GM12872 (cell line): Measurements from ENCODE around the gene NFATC1.

Experiments
- CTCF ChIP-seq: IDR thresholded peaks from 3 replicates; pipeline ENCODE4 v1.5.1; 2011; ENCODE audit warnings: low read depth, mild to moderate bottlenecking, low read length, moderate library complexity; ENCODE audit not compliant: insufficient read depth

Gene NFATC1

GRCh38 chr18:79424008-79424565 is 28.4 kb downstream of the NFATC1 start:
- no peak for TF ChIP-seq CTCF

- no peak for TF ChIP-seq CTCF
Observed at GRCh38 chr18:79424880-79425568, 29.3 kb downstream of the NFATC1 start.

GRCh38 chr18:79425569-79425886 is 29.8 kb downstream of the NFATC1 start:
- no peak for TF ChIP-seq CTCF

- no peak for TF ChIP-seq CTCF
Observed at GRCh38 chr18:79426376-79427300, 30.9 kb downstream of the NFATC1 start.

- no peak for TF ChIP-seq CTCF
Observed at GRCh38 chr18:79427368-79428225, 31.9 kb downstream of the NFATC1 start.

- TF ChIP-seq CTCF: no peak
Observed at GRCh38 chr18:79428287-79428686, 32.6 kb downstream of the NFATC1 start.
